Measurements from ENCODE around the gene PABPN1L.
"Not testable (repeated sequence)": the region's sequence is repeated elsewhere in the genome, so short reads cannot be mapped to it uniquely, and the experiment has no call there.

Gene PABPN1L

DNA sequence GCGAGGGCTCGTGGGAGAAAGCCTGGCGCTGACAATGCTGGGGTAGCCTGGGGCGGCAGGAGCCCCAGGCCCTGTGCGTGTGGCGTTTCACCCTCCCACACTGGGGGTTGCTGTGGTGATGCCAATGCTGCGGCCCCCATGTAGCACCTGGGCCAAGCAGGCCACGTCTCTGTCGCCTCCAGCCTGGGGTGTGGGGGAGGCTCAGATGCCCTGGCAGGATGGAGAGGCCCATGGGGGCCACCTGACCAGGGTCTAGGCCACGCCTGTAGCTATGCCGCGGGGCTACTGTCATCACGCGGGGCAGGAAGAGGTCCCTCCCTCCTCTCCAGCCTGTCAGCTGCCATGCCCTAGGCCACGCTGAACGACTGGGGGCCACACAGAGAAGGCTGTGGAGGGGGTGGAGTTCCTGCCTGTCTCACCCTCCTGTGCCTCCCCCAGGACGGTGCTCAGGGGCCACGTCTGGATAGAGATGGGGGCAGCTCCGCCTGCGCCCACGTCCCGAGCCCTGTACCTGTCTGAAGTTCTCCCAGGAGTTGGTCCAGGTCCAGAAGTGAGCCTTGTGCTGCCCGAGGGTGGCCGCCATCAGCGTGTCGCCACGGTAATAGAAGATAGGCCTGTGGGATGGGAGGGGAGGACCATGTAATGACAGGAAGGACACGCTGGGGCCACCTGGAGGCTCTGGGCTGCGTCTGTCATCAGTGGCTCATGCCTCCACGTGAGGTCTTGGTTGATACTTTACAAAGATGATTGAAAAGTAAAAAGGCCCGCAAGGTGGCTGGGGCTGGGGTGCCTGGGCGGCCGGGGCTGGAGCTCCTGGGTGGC lies 42.0 kb downstream of the PABPN1L start:
- no peak for DNase-seq

DNA sequence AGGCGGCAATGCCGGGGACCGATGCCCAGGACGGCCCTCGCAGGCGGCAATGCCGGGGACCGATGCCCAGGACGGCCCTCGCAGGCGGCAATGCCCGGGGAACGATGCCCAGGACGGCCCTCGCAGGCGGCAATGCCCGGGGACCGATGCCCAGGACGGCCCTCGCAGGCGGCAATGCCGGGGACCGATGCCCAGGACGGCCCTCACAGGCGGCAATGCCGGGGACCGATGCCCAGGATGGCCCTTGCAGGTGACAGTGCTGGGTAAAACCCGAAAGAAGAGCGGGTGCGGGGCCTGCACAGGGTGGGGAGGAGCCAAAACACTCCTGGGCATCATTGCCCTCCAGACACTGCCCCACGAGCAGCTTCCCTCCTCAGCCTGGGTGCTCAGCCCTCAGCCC lies 42.8 kb downstream of the PABPN1L start:
- DNase-seq: not testable (repeated sequence)

DNA sequence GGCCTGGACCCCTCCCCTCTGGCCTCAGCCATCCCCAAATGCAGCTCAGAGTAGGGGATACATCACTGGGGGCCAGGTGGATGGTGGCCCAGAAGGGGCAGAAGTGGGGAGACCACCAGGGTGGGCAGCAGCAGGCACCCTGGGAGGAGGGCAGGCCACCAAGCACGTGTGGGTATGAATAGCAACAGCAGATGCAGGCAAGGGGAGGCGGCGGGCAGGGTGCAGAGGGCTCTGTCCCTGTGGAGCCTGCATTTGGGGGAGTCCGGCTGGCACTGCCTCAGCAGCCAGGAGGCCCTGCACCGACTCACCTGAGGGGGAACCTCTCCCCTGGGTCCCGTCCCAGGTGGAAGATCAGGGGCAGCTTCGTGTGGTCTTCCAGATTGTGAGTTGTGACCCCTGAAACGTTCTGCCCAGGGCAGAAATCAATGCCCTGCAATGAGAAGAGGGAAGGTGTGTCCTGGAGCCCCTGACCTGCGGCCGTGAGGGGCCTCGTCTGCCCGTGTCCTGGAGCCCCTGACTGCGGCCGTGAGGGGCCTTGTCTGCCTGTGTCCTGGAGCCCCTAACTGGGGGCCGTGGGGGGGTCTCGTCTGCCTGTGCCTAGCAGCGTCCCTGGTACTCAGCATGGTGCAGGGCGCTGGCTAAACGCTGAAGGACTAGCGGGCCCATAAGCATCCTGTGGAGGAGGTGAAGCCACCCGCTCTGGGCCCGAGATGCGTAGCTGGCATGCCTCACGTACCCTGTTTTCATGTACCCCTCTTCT lies 44.0 kb downstream of the PABPN1L start:
- no peak for DNase-seq

DNA sequence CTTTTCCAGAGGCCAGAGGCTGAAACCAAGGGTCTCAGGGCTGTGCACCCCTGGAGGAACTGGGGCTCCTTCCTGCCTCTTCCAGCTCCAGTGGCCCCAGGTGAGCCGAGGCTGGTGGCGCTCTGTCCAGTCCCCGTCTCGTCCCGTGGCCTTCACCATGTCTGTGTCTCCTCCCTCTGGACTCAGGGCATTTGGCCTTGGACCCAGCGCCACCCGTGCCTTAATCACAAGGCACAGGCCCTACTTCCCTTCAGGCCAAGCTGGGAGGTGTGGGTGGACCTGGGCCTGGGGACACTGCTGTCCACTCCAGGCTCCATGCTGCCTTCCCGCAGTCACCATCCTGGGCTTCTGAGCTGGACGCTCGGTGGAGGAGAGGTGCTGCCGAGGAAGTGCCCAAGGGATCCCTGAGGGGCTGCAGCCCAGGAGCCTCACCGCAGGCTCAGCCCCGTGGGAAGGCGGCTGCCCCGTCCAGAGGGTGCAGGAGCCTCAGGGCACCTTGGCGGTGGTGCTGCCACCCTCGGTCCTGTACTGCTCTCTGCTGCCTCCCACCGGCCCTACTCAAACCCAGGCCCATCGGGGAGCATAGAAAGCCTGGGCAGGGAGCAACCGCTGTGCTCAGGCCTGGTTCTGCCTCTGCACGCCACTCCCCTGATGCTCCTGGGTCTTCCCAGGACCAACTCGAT lies 45.2 kb downstream of the PABPN1L start:
- DNase-seq: no peak

DNA sequence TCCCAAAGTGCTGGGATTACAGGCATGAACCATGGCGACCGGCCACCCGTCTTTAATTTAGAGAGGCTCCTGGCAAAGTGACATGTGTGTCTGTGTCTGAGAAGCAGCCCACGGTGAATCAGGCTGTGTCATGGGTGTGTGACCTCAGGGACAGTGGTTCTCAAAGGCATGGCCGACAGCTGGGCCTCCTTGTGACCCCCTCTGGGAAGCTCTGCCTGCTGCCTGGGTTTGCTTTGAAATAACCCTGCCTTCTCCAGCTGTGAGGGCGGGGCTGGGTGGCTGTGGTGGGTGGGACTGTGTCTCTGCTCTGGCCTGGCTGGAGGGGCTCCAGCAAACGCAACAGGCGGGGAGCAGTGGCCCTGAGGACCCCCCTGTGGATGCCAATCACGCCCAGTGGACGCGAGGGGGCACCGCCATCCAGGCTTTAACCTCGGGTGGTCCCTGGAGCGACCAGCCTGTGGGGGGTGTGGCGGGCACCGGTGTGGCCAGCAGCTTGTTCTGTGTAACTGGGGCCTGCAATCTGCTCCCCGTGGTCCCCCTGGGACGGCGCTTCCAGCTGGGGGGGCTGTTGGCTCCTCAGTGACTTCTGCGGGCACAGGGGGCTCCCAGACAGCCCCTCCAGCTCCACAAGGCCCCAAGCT lies 46.0 kb downstream of the PABPN1L start:
- no peak for DNase-seq

DNA sequence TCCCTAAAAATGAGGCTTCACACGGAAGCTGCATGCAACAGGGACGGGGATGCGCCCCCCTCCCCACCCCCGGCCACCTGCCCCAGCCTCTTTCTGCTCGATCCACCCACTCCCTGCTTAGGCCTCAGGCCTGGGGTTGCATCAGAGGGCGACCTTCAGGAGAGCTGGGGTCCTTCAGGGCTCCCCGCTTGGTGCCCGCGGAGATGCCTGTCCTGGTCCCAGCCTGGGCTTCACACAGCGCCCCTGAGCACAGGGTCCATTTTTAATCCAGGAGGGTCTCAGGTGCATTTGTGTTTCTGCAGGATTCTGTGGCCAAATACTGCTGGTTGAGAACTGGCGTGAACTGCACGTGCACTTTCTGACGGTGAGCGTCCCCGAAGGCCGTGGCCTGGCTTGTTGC lies 47.3 kb downstream of the PABPN1L start:
- DNase-seq: no peak

DNA sequence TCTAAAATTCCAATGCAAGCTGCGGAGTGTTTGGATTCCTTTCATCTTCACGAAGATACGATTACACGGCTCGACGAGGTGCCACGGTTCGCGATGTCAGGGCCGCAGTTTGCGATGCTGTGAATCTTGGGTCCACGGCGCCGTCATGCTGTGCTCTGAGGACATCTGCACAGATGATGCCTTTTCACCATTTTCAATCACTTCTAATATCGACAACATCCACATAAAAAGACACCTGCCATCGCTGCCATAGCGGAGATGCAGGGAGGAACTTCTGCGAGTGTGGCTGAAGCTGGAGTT lies 47.9 kb downstream of the PABPN1L start:
- no peak for DNase-seq

DNA sequence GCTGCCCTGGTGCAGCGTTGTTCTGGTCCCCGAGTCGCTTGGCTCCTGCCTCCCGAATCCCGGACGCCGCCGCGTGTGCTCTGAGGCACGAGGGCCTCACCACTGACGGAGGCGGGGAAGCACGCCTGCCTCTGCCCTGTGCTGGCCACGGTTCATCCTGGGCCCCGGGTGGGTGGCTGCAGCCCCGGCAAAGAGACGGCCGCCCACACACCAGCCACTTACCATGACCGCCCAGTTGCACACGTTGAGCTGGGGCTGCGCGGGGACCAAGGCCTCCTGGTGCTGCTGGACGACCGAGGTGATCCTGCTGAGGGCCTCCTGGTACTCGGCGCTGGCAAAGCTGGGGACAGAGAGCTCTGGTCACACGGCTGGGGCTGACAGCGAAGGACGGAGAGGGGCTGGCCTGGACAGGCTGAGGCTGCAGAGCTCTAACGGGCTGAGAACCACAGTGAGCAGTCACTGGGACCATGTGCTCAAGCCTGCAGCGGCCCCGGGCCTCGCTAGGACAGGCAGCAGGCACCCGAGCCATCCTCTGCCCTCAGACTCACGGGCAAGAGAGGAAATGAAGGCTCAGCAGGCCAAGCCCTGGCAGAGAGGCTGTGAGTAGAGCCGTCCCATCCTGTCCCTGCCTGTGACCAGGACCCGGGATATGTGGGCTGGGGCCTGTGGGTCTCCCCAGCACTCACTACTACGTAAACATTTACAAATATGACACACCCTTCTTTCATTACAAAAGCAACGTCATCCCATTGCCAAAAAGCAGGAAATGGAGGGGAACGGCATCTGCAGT lies 48.5 kb downstream of the PABPN1L start:
- DNase-seq: no peak

DNA sequence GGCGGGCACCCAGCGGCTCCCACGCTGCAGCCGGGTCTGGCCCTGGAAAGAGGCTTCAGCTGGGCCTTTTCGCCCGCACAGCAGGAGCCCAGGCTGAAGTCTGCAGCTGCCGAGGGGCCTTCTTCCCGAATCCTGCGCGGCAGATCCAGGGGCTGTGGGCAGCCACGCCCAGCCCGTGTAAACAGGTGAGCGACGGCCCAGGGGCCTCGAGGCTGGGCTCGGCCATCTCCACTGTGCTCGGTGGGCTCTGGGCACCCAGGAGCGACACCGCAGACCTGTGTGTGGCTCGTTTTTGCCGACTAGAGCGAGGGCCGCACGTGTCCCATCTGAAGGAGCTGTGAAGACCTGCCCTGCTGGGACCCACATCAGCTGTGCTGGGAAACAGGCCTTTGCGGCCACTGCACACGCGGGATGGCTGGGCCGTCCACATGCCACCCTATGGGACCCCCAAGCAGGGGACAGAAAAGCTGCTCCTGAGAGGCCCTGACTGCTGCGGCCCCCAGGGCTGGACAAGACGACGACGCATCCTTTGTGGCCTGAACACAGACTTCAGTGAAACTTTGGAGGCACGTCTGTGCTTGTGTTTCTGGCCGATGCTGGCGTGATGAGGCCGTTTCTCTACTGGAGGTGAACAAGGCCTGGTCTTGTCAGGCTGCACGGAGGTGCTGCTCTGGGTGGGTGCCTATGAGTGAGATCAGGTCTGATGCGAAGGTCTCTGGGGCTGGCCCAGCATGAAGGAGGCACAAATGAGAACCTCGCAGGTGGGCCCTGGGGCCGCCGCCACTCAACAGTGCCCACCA lies 49.5 kb downstream of the PABPN1L start:
- DNase-seq: no peak

DNA sequence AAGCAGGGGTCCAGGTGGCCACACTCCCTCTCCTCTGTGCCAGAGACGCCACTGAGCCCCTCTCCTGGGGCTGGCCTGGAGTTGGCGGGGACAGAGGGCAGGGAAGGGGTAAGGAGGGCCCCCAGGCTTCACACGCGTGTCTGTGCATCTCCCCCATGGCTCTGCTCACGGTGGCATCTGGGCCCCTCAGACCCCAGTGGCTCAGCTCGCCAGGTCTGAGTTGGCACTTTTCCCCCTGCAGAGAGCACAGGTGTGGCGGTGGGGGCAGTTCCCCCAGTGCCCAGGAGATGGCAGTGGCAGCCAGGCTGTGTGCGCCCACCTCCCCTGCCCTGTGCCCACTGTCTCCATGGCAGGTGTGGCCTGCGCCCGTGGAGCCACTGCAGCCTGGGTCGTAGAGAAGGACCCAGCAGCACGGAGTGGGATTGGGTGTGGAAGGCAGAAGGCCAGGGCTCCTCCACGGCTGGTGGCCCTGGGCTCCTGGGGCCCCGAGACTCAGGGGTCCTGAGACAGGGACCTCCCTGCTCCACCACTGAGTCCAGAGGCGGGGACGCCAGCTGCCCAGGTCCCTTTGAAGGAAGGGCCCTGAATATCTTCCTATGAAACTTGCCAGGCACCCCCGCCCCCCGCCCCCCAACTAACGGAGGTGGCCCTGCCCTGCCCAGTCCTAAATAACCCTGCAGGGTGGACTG lies 50.4 kb downstream of the PABPN1L start:
- peak; percentile 53 for DNase-seq

DNA sequence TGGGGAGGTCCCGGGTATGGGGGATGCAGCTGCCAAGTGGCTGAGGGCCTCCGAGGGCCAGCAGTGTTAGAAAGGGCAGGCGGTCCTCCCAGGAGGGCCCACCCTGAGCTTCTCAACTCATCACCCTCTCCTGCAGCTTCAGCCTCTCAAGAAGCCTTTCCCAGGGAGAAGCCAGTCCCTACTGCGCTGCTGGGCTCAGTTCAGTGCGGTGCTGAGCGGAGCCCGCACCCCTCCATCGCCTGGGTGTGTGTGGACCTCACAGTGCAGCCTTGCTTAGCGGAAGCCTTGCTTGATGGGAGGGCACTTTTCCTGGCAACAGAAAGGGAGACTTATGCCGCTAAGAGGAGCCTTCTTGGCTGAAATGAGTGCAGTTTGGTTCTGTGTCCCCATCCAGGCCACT lies 51.2 kb downstream of the PABPN1L start:
- DNase-seq: no peak

DNA sequence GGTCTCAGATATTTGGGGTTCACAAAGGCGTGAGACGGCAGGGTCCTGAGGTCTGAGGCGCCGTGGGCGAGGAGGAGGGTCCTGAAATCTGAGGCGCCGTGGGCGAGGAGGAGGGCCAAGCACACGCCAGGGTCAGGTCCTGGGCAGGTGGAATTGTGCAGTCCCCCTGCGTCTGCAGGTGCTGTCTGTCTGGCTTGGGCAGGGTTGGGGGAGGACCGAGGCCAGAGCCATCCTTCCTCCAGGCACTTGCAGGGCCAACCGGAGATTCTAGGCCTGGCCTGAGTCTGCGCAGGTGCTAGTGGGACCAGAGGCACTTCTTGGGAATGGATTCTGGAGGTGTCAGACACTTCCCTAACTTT lies 52.3 kb downstream of the PABPN1L start:
- DNase-seq: no peak
